Measurements from ENCODE around the gene TMCC1.
"Not testable (repeated sequence)": the region's sequence is repeated elsewhere in the genome, so short reads cannot be mapped to it uniquely, and the experiment has no call there.

Gene TMCC1

GRCh38 chr3:129874479-129874878 is 19.0 kb downstream of the TMCC1 start:
- not testable (repeated sequence) for H3K4me3 Mint-ChIP-seq; ATAC-seq (replicated peaks); H3K27ac Mint-ChIP-seq; H3K27me3 Mint-ChIP-seq; H3K4me1 Mint-ChIP-seq; H3K9me3 Mint-ChIP-seq; DNase-seq
- peaks cover 20 to 32% of the 10 kb centered on the region in 2 donors for H3K36me3 Mint-ChIP-seq

DNA sequence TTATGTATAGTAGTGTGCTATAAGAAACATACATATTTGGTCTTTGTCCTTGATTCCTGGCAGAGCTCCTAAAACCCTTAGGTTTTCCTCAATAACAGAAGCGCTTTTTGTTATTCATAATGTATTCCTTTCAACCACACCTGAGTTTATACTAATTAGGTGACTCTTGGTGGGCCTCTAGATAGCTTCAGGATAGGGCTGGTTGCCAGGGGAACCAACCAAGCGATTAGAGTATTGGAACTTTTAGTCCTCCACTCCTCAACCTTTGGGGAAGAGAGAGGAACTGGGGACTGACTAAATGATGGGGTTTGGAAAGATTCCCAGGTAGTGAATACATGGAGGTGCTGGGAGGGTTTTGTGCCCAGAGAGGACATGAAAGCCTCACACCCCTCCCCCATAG is 24.6 kb downstream of the TMCC1 start:
- DNase-seq (no peak), ATAC-seq (replicated peaks) (no peak)
- H3K27me3 Mint-ChIP-seq: no peaks in the 10 kb centered on the region
- no peak overlapping the region for H3K4me3 Mint-ChIP-seq
- peaks cover 19 to 29% of the 10 kb centered on the region in 2 donors for H3K36me3 Mint-ChIP-seq
- peaks cover 0 to 2% of the 10 kb centered on the region in 2 donors for H3K9me3 Mint-ChIP-seq
- H3K27ac Mint-ChIP-seq: no peak overlapping the region
- H3K4me1 Mint-ChIP-seq: peaks cover 8 to 10% of the 10 kb centered on the region in 2 donors

DNA sequence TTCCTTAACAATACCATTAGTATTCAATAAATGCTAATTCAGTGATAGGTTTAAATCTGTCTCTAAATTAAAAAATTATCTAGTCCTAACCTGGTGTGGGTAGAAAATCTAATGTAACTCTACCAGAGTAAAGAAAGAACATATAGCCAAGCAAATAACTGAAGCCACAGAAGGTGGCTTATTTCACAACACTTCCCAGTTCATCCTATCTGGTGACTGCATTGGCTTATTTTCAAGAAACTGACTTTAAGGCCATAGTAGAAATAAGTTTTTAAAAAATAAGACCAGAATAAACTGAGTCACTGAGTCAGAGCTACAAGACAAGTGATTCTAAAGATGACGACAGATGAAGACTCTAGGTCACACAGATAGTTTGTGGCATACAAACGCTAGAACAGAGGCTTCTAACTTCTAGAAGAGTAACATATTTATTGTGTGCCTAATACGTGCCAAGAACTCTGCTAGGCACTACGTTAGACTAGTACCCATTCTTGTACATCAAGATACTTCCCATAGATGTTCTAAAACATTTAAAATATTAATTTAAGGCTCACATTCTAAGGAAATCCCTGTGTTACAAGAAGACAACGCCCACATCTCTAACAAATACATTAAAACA is 25.9 kb downstream of the TMCC1 start:
- ATAC-seq (replicated peaks) (no peak), DNase-seq (no peak)
- H3K4me3 Mint-ChIP-seq: no peak overlapping the region
- no peak overlapping the region for H3K27ac Mint-ChIP-seq
- peaks cover 8 to 10% of the 10 kb centered on the region in 2 donors for H3K4me1 Mint-ChIP-seq
- no peaks in the 10 kb centered on the region for H3K27me3 Mint-ChIP-seq
- H3K9me3 Mint-ChIP-seq: peaks cover 0 to 2% of the 10 kb centered on the region in 2 donors
- peaks cover 17 to 33% of the 10 kb centered on the region in 2 donors for H3K36me3 Mint-ChIP-seq

GRCh38 chr3:129865806-129866205 is 27.7 kb downstream of the TMCC1 start:
- ATAC-seq (replicated peaks) (no peak), DNase-seq (no peak)
- peaks cover 0 to 2% of the 10 kb centered on the region in 2 donors for H3K9me3 Mint-ChIP-seq
- H3K36me3 Mint-ChIP-seq: peaks cover 17 to 32% of the 10 kb centered on the region in 2 donors
- no peak overlapping the region for H3K27ac Mint-ChIP-seq
- H3K4me3 Mint-ChIP-seq: no peak overlapping the region
- no peaks in the 10 kb centered on the region for H3K27me3 Mint-ChIP-seq
- H3K4me1 Mint-ChIP-seq: peaks cover 5 to 8% of the 10 kb centered on the region in 2 donors

GRCh38 chr3:129864519-129864918 is 29.0 kb downstream of the TMCC1 start:
- peaks cover 20 to 34% of the 10 kb centered on the region in 2 donors for H3K36me3 Mint-ChIP-seq
- no peak for DNase-seq
- ATAC-seq (replicated peaks): no peak
- no peak overlapping the region for H3K4me3 Mint-ChIP-seq
- H3K27me3 Mint-ChIP-seq: no peaks in the 10 kb centered on the region
- peaks cover 5 to 8% of the 10 kb centered on the region in 2 donors for H3K4me1 Mint-ChIP-seq
- H3K9me3 Mint-ChIP-seq: peaks cover 0 to 2% of the 10 kb centered on the region in 2 donors
- H3K27ac Mint-ChIP-seq: no peak overlapping the region

- Mint-ChIP-seq H3K4me1 (peaks cover 6 to 10% of the 10 kb centered on the region in 2 donors), H3K27ac (no peak overlapping the region), H3K36me3 (peaks cover 14 to 39% of the 10 kb centered on the region in 2 donors), H3K9me3 (no peaks in the 10 kb centered on the region), H3K27me3 (no peaks in the 10 kb centered on the region), H3K4me3 (no peak overlapping the region)
- ATAC-seq (replicated peaks): no peak
- DNase-seq: no peak
Observed at GRCh38 chr3:129859272-129859671, 34.2 kb downstream of the TMCC1 start.

DNA sequence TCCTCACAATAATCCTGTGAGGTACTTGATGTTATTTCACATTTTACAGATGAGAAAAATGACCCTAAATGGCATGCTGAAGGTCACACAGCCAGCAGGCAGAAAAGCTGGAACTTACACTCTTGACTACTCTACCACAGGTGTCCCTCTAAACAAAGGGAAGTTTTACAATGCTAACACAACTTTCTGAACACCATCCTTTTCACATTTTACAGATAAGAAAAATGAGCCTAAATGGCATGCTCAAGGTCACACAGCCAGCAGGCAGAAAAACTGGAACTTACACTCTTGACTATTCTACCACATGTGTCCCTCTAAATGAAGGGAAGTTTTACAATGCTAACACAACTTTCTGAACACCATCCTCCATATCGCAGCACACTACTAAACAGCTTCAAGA is 35.6 kb downstream of the TMCC1 start:
- H3K36me3 Mint-ChIP-seq: peaks cover 14 to 38% of the 10 kb centered on the region in 2 donors
- ATAC-seq (replicated peaks) (no peak), DNase-seq (no peak)
- H3K9me3 Mint-ChIP-seq: no peaks in the 10 kb centered on the region
- peaks cover 6 to 14% of the 10 kb centered on the region in 2 donors for H3K4me1 Mint-ChIP-seq
- H3K27ac Mint-ChIP-seq: peak overlapping the region; percentile 7
- no peaks in the 10 kb centered on the region for H3K27me3 Mint-ChIP-seq
- no peak overlapping the region for H3K4me3 Mint-ChIP-seq

GRCh38 chr3:129856790-129857189 is 36.7 kb downstream of the TMCC1 start:
- not testable (repeated sequence) for H3K27ac Mint-ChIP-seq; H3K9me3 Mint-ChIP-seq; H3K4me3 Mint-ChIP-seq; DNase-seq; H3K27me3 Mint-ChIP-seq; ATAC-seq (replicated peaks)
- H3K36me3 Mint-ChIP-seq: peaks cover 12 to 28% of the 10 kb centered on the region in 2 donors
- H3K4me1 Mint-ChIP-seq: peaks cover 6 to 14% of the 10 kb centered on the region in 2 donors

DNA sequence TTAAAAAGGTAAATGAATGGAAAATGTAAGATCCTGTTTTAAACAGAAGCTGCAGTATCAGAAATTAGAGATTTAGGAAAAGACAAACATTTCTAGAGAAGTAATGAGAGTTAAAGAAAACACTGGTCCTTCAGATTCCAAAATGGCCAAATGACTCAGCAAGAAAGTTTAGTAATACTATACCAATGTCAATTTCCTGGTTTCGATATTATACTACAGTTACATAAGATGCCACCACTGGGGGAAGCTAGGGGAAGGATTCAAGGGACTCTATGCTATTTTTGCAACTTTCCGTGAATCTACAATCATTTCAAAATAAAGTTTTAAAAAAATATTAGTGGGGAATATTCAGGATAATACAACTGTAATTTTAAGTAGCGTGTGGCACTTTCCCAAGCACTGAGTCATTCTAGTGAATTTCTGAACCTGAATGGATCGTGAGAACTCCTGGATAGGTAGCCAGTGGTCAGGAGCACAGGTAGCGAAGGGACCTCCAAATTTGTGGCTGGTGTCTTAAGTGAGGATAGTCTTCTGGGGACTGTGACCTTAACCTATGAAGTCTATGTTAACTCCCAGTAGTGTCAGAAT is 37.6 kb downstream of the TMCC1 start:
- Mint-ChIP-seq H3K36me3 (peaks cover 15 to 35% of the 10 kb centered on the region in 2 donors), H3K4me3 (no peak overlapping the region), H3K9me3 (no peaks in the 10 kb centered on the region), H3K27ac (no peak overlapping the region), H3K27me3 (no peaks in the 10 kb centered on the region), H3K4me1 (peaks cover 6 to 14% of the 10 kb centered on the region in 2 donors)
- DNase-seq: no peak
- peak; percentile 29 to 38 for ATAC-seq (replicated peaks)

DNA sequence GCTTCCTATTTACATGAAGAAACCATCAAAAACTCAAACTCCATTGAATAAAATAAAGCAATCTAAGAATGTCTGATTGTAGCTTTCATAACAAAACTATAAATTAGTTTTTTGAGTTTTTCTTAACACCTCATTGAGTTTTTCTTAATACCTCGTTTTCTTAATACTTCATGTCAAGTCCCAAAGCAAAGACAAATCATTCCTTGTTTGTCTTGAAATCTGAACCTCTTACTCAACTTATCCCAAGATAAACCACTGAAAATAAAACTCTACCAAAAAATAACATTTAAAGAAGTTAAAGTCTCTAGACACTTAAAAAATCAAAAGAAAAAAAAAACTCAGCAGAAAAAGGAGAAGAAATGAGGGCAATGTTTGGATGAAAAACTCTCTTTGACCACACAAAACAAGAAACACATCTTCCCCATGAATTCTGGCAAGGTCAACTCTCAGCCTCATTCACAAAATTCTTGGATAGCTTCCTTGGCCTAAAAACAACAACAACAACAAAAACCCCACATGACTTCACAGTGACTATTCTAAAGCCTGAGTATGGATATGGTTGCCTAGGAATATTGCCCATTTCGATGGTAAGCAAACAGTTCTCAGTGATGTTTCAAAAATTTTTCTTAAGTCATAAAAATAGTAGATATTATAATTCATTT is 38.2 kb downstream of the TMCC1 start:
- ATAC-seq (replicated peaks): no peak
- Mint-ChIP-seq H3K4me3 (no peak overlapping the region), H3K27ac (no peak overlapping the region), H3K9me3 (no peaks in the 10 kb centered on the region), H3K27me3 (no peaks in the 10 kb centered on the region), H3K4me1 (peaks cover 6 to 14% of the 10 kb centered on the region in 2 donors), H3K36me3 (peaks cover 18 to 37% of the 10 kb centered on the region in 2 donors)
- no peak for DNase-seq

GRCh38 chr3:129854460-129854859 is 39.1 kb downstream of the TMCC1 start:
- no peak for DNase-seq
- peaks cover 19 to 41% of the 10 kb centered on the region in 2 donors for H3K36me3 Mint-ChIP-seq

DNA sequence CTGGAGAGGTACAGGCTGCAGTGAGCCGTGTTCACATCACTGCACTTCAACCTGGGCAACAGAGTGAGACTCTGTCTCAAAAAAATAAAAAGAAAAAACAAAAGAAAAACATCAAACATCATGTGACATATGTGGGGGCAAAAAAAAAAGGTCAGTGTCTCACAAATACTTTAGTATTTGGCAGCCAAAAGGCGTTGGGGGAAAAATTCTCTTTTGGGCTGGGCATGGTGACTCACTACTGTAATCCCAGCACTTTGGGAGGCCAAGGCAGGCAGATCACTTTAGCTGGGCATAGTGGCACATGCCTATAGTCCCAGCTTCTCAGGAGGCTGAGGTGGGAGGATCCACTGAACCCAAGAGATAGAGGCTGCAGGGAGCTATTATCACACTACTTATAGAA is 47.6 kb downstream of the TMCC1 start:
- peaks cover 26 to 37% of the 10 kb centered on the region in 2 donors for H3K36me3 Mint-ChIP-seq

More at GRCh38 chr3:129854460-129854859, 39.1 kb downstream of the TMCC1 start:
- Mint-ChIP-seq H3K9me3 (no peaks in the 10 kb centered on the region), H3K4me3 (no peak overlapping the region), H3K4me1 (peaks cover 6 to 14% of the 10 kb centered on the region in 2 donors), H3K27me3 (no peaks in the 10 kb centered on the region), H3K27ac (no peak overlapping the region)
- no peak for ATAC-seq (replicated peaks)

GRCh38 chr3:129840707-129841360 is 52.7 kb downstream of the TMCC1 start:
- Mint-ChIP-seq H3K27me3 (no peaks in the 10 kb centered on the region), H3K4me1 (peaks cover 5 to 16% of the 10 kb centered on the region in 2 donors), H3K36me3 (peaks cover 24 to 36% of the 10 kb centered on the region in 2 donors), H3K4me3 (no peak overlapping the region), H3K27ac (no peak overlapping the region), H3K9me3 (peaks cover 0 to 1% of the 10 kb centered on the region in 2 donors)
- ATAC-seq (replicated peaks) (no peak), DNase-seq (no peak)

More for the DNA sequence above, 47.6 kb downstream of the TMCC1 start:
- no peak overlapping the region for H3K4me3 Mint-ChIP-seq
- ATAC-seq (replicated peaks) (no peak), DNase-seq (no peak)
- no peaks in the 10 kb centered on the region for H3K27me3 Mint-ChIP-seq
- peaks cover 2 to 22% of the 10 kb centered on the region in 2 donors for H3K4me1 Mint-ChIP-seq
- H3K27ac Mint-ChIP-seq: no peak overlapping the region
- peaks cover 0 to 1% of the 10 kb centered on the region in 2 donors for H3K9me3 Mint-ChIP-seq

DNA sequence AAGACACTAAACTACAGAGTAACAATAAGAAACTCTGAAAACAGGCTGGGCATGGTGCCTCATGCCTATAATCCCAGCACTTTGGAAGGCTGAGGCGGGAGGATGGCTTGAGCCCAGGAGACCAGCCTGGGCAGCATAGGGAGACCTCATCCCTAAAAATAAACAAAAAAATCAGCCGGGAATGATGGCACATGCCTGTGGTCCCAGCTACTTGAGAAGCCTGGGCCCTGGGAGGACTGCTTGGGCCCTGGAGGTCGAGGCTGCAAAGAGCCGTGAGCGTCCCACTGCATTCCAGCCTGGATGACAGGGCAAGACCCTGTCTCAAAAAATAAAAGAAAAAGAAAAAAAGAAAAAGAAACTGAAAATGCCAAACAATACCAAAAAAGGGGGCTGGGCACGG is 55.4 kb downstream of the TMCC1 start:
- Mint-ChIP-seq H3K4me1 (peaks cover 0 to 3% of the 10 kb centered on the region in 2 donors), H3K27me3 (no peaks in the 10 kb centered on the region), H3K4me3 (no peak overlapping the region), H3K27ac (no peak overlapping the region), H3K9me3 (peaks cover 0 to under 1% of the 10 kb centered on the region in 2 donors), H3K36me3 (peaks cover 18 to 32% of the 10 kb centered on the region in 2 donors)
- DNase-seq: no peak
- ATAC-seq (replicated peaks): no peak
